GM12878 (cell line): ENCODE results near the gene RARS2. TPM values are rescaled to one million over a fixed set of nuclear protein-coding genes. Genes with fewer than 3 reads are reported as not detected.

Source experiments
- ATAC-seq: fragments of 200-7000 bp; cut with Tn5 transposase; 3 replicates; pipeline ENCODE4 v1.9.1; 2020; ENCODE audit warnings: mild to moderate bottlenecking, moderate library complexity
- BruUV-seq: library from RNA; stranded (reverse); fragments of 400-500 nt; replicated peaks from 2 replicates; lab custom pipeline; 2021; lab: Mats Ljungman, UMichigan
- CTCF ChIA-PET: fragments of 300-600 bp; sonication (Branson Sonifier 250); formaldehyde crosslinking; extraction: SDS; loops from one replicate; lab custom pipeline; 2021; ENCODE audit warnings: inconsistent platforms; lab: Yijun Ruan, JAX
- POLR2A ChIA-PET: fragments of 350-600 bp; formaldehyde crosslinking; extraction: SDS; loops from one replicate; lab custom pipeline; 2021; ENCODE audit warnings: inconsistent platforms; lab: Charles Lee
- RAD21 ChIA-PET: fragments of 300-600 bp; sonication (Branson Sonifier 250); formaldehyde crosslinking; loops from one replicate; lab custom pipeline; 2023; ENCODE audit warnings: antibody characterized with exemption; ENCODE audit not compliant: unreplicated experiment; lab: Charles Lee
- SMC1A ChIA-PET: fragments of 300-600 bp; sonication (Branson Sonifier 250); formaldehyde crosslinking; loops from one replicate; lab custom pipeline; 2023; ENCODE audit not compliant: unreplicated experiment, uncharacterized antibody; lab: Charles Lee
- DNase-seq: peaks from one replicate; pipeline ENCODE4 v3.0.0-alpha.2; 2011; ENCODE audit warnings: low read depth, low spot score
- FAIRE-seq: peaks from 3 replicates; lab custom pipeline; 2011; peaks lifted over from hg19 to GRCh38; lab: Jason Lieb, UNC
- H2AFZ ChIP-seq: 2 replicates; pipeline ENCODE4 v1.6.0; 2011; ENCODE audit warnings: low read depth, low read length, control low read depth; ENCODE audit not compliant: control insufficient read depth
- H3K27ac ChIP-seq: 2 replicates; pipeline ENCODE4 v1.5.1; 2011; ENCODE audit warnings: control low read depth; ENCODE audit not compliant: control insufficient read depth, insufficient read depth
- H3K27me3 ChIP-seq, 2 experiments: replicated peaks in 1 of 2; 2 replicates each; pipeline versions ENCODE4 v1.6.0 to v1.6.1; 2011; ENCODE audit warnings: low read length in 1 of 2; ENCODE audit not compliant: control insufficient read depth in 2 of 2, insufficient read depth in 2 of 2
- H3K36me3 ChIP-seq, 2 experiments: 2 replicates each; pipeline ENCODE4 v1.5.1; 2011; ENCODE audit warnings: low read length in 1 of 2; ENCODE audit not compliant: control insufficient read depth in 2 of 2, insufficient read depth in 2 of 2
- H3K4me1 ChIP-seq: 2 replicates; pipeline ENCODE4 v1.6.1; 2011; ENCODE audit warnings: mild to moderate bottlenecking, low read length, moderate library complexity, mixed read lengths; ENCODE audit not compliant: control insufficient read depth, insufficient read depth
- H3K4me2 ChIP-seq: 2 replicates; pipeline ENCODE4 v1.6.0; 2011; ENCODE audit warnings: control low read depth; ENCODE audit not compliant: control insufficient read depth, insufficient read depth
- H3K4me3 ChIP-seq: fragments of 200-600 bp; sonication (generic); 2 replicates; pipeline ENCODE4 v1.5.1; 2016
- H3K79me2 ChIP-seq: 2 replicates; pipeline ENCODE4 v1.6.0; 2011; ENCODE audit warnings: low read length; ENCODE audit not compliant: control insufficient read depth, insufficient read depth
- H3K9ac ChIP-seq: 2 replicates; pipeline ENCODE4 v1.8.0; 2011; ENCODE audit warnings: low read length, control low read depth, mixed read lengths; ENCODE audit not compliant: control insufficient read depth, insufficient read depth
- H3K9me3 ChIP-seq: replicated peaks from 3 replicates; pipeline ENCODE4 v1.5.1; 2011; ENCODE audit warnings: mild to moderate bottlenecking, low read length; ENCODE audit not compliant: control insufficient read depth, insufficient read depth
- H4K20me1 ChIP-seq: 2 replicates; pipeline ENCODE4 v1.6.0; 2011; ENCODE audit not compliant: control insufficient read depth, insufficient read depth
- ASH2L ChIP-seq: fragments of 300-600, 200-600 bp; sonication (generic); IDR thresholded peaks from 2 replicates; pipeline ENCODE4 v1.6.1; 2017; ENCODE audit warnings: low read depth, mild to moderate bottlenecking, borderline replicate concordance
- BCL3 ChIP-seq: IDR thresholded peaks from 2 replicates; pipeline ENCODE4 v1.6.1; 2011; ENCODE audit warnings: borderline replicate concordance, low read depth, mild to moderate bottlenecking, moderate library complexity, low read length; ENCODE audit not compliant: insufficient read depth, poor library complexity, severe bottlenecking
- HCFC1 ChIP-seq: fragments of 150-350 bp; IDR thresholded peaks from 2 replicates; pipeline ENCODE4 v1.6.1; 2014; ENCODE audit warnings: low read length
- IKZF2 ChIP-seq, 2 experiments: fragments of 450-650 bp; IDR thresholded peaks; 2 replicates each; pipeline ENCODE4 v1.6.1; 2017; ENCODE audit warnings: mild to moderate bottlenecking in 2 of 2, moderate library complexity in 2 of 2
- NFYA ChIP-seq: IDR thresholded peaks from 2 replicates; pipeline ENCODE4 v1.6.1; 2011; ENCODE audit warnings: low read depth, mild to moderate bottlenecking, low read length, improper control_type of control experiment, borderline replicate concordance
- SPI1 ChIP-seq: IDR thresholded peaks from 2 replicates; pipeline ENCODE4 v1.6.1; 2011; ENCODE audit warnings: low read depth, mild to moderate bottlenecking, low read length, moderate library complexity, borderline replicate concordance; ENCODE audit not compliant: insufficient read depth
- ZNF384 ChIP-seq: IDR thresholded peaks from 2 replicates; pipeline ENCODE4 v1.6.1; 2012; ENCODE audit warnings: low read depth, mild to moderate bottlenecking, low read length, improper control_type of control experiment, borderline replicate concordance
- WGBS: methylation state at CpG from one replicate; pipeline ENCODE4 v1.1.6; 2016; ENCODE audit warnings: low lambda C conversion rate; ENCODE audit not compliant: insufficient replicate concordance, insufficient coverage; ENCODE audit errors: missing lambda C conversion rate; 5-methylcytosine and 5-hydroxymethylcytosine counted together
- in situ Hi-C: fragments of 300-500 bp; cut with MboI; formaldehyde crosslinking; loops from 9 replicates; pipeline ENCODE4 v1.14.3; 2018; ENCODE audit warnings: mixed read lengths
- intact Hi-C: fragments of 100-400 bp; cut with micrococcal nuclease; formaldehyde crosslinking; loops from one replicate; pipeline ENCODE4 v1.14.2; 2022; ENCODE audit not compliant: unreplicated experiment
- polyA plus RNA-seq, 11 experiments: library from polyadenylated mRNA; depleted of rRNA in 4 of 11; unstranded in 6 of 11; stranded (reverse) in 5 of 11; fragments of >200 nt; fragmentation: Nextera tagmentation in 4 of 11; fragmentation: Illumina TruSeq in 1 of 11; extraction: Ambion mirVana in 4 of 11; extraction: Trizol in 1 of 11; gene quantifications; 1 replicate in 1 of 11; 2 replicates in 10 of 11; pipeline versions ENCODE4 v1.2.1 to v1.2.3, GENCODE V29; 2011 to 2016; ENCODE audit warnings: inconsistent platforms in 2 of 11, missing spikeins in 2 of 11, low read depth in 1 of 11
- total RNA-seq, 4 experiments: library from RNA; depleted of rRNA in 3 of 4; stranded (reverse); fragments of >200 nt in 3 of 4; fragmentation: Illumina TruSeq in 1 of 4; extraction: Trizol in 1 of 4; gene quantifications; 2 replicates each; pipeline versions ENCODE4 v1.2.1 to v1.2.3, GENCODE V29; 2013 to 2021

Gene RARS2
- total and polyA plus RNA-seq, 10 of the 15 experiments (the other 5 are each of a cell fraction or from before 2014, with no cell fraction given) = 18.3 to 54.2 (median 36.8) TPM

- no peak overlapping the region for H3K4me2 ChIP-seq
- H4K20me1 ChIP-seq = no peaks in the 10 kb centered on the region
- intact Hi-C loops (no loop called here), in situ Hi-C loops (no loop called here)
- ChIA-PET CTCF (interaction anchor here (1.0 kb wide), 1 partner anchor 401 kb away, joined by 3 read pairs; no protein-coding TSS in a partner anchor), SMC1A (interaction anchor here (1.8 kb wide), 1 partner anchor 13 kb away, joined by 4 read pairs; no protein-coding TSS in a partner anchor), POLR2A (no interaction called here), RAD21 (no interaction called here)
- H3K36me3 ChIP-seq = peaks cover 6 to 14% of the 10 kb centered on the region in 2 experiments
- no peaks in the 10 kb centered on the region for H3K27me3 ChIP-seq
- H3K9me3 ChIP-seq = peaks cover 7% of the 10 kb centered on the region; the same call in 1 of the 3 replicates
- no peak for TF ChIP-seq NFYA
- TF ChIP-seq IKZF2 (IDR thresholded peaks at IDR 0.05) = no peak
- no peak for TF ChIP-seq BCL3
- TF ChIP-seq ZNF384 = no peak
- TF ChIP-seq ASH2L = no peak
- no peak for TF ChIP-seq HCFC1
- TF ChIP-seq SPI1 = no peak
- 100% methylated on average over 1 of the region's 1 CpG for WGBS
- no peak for FAIRE-seq
- H3K4me3 ChIP-seq = no peak overlapping the region
- no peak for ATAC-seq
- H3K27ac ChIP-seq = no peak overlapping the region
- no peak overlapping the region for H3K9ac ChIP-seq
- no peak for DNase-seq
- H3K79me2 ChIP-seq = no peaks in the 10 kb centered on the region
- no TSS peak for BruUV-seq
- H3K4me1 ChIP-seq = no peaks in the 10 kb centered on the region
- H2AFZ ChIP-seq = no peak overlapping the region
Measured at GRCh38 chr6:87541041-87541440, 48.7 kb downstream of the RARS2 start.
